BLaER1 treated with 17β-estradiol and CSF1 and Interleukin-3, amounts not matched to agents 10 nM and 100 nM (cell line): ENCODE measurements around the gene TBC1D16.
A peak's percentile ranks its signal among the peaks of the same experiment; 100 is the strongest.

Source experiments
- H3K27ac ChIP-seq, 11 experiments: shearing (Covaris generic); formaldehyde crosslinking; 2 replicates each; pipeline ENCODE4 v1.8.1; 2022
- H3K27me3 ChIP-seq, 11 experiments: shearing (Covaris generic); formaldehyde crosslinking; 2 replicates each; pipeline ENCODE4 v1.8.1; 2022
- H3K36me3 ChIP-seq, 11 experiments: shearing (Covaris generic); formaldehyde crosslinking; 2 replicates each; pipeline ENCODE4 v1.8.1; 2022
- H3K4me1 ChIP-seq, 10 experiments: shearing (Covaris generic); formaldehyde crosslinking; 2 replicates each; pipeline ENCODE4 v1.8.1; 2022
- H3K4me2 ChIP-seq, 11 experiments: shearing (Covaris generic); formaldehyde crosslinking; 2 replicates each; pipeline ENCODE4 v1.8.1; 2022
- H3K4me3 ChIP-seq, 10 experiments: shearing (Covaris generic); formaldehyde crosslinking; 2 replicates each; pipeline ENCODE4 v1.8.1; 2022
- H3K9ac ChIP-seq, 11 experiments: shearing (Covaris generic); formaldehyde crosslinking; 2 replicates each; pipeline ENCODE4 v1.8.1; 2022
- H3K9me3 ChIP-seq, 11 experiments: shearing (Covaris generic); formaldehyde crosslinking; replicated peaks in 1 of 11; 2 replicates each; pipeline ENCODE4 v1.8.1; 2022
- H4K20me1 ChIP-seq, 11 experiments: shearing (Covaris generic); formaldehyde crosslinking; 2 replicates each; pipeline ENCODE4 v1.8.1; 2022
- Cebpa-rat ChIP-seq, 11 experiments: shearing (Covaris generic); IDR thresholded peaks; 2 replicates each; pipeline ENCODE4 v1.8.1; 2022

Gene TBC1D16

DNA sequence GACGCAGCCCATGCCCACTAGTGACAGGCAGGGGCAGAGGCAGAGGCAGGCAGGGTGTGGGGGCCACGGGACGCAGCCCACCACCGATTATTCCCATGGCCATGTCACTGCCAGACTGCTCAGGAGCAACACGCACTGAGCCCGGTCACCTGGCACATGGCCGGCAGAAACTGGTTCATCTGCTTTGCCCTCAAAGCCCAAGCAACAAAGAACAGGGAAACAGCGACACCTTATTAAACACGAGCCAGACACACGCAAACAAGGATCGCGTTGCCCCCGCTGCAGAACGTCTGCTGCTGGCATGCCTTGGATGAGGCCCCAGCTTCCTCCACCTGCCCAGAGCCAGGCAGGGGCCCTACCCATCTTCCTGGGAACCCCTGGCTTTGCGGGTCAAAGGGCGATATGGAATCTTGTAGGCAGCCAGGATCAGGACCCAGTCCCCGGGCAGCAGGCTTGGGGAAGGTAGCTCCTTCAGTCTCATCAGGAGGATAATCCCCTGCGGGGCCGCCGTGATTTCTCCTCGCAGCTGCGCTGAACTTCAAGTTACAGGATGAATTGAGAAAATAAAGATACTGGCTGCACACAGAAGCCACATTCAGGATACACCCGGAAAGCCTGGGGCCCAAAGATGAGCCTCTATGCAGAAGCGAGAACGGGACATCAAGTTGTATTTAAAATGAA, 4.8 kb downstream of the TBC1D16 start:
- Histone ChIP-seq H3K9me3 (no peaks in the 10 kb centered on the region), H3K4me1 (peaks cover 31 to 88% (median 59%) of the 10 kb centered on the region in 10 experiments), H3K27me3 (peaks cover 7 to 33% (median 26%) of the 10 kb centered on the region in 11 experiments; a peak in 20 of 22 replicates), H3K4me2 (peak overlapping the region in 10 of 11 experiments; percentile 74 to 88 (median 84); a peak in 16 of 22 replicates), H4K20me1 (peaks cover 12 to 72% (median 22%) of the 10 kb centered on the region in 11 experiments; a peak in 15 of 22 replicates), H3K36me3 (no peaks in the 10 kb centered on the region; a peak in 1 of 22 replicates), H3K27ac (peak overlapping the region in 9 of 11 experiments; percentile 11 to 85 (median 77); a peak in 15 of 22 replicates), H3K4me3 (no peak overlapping the region), H3K9ac (peak overlapping the region in 3 of 11 experiments; percentile 29 to 68 (median 63); a peak in 1 of 22 replicates)
- no peak for TF ChIP-seq Cebpa-rat (IDR thresholded peaks at IDR 0.05)

DNA sequence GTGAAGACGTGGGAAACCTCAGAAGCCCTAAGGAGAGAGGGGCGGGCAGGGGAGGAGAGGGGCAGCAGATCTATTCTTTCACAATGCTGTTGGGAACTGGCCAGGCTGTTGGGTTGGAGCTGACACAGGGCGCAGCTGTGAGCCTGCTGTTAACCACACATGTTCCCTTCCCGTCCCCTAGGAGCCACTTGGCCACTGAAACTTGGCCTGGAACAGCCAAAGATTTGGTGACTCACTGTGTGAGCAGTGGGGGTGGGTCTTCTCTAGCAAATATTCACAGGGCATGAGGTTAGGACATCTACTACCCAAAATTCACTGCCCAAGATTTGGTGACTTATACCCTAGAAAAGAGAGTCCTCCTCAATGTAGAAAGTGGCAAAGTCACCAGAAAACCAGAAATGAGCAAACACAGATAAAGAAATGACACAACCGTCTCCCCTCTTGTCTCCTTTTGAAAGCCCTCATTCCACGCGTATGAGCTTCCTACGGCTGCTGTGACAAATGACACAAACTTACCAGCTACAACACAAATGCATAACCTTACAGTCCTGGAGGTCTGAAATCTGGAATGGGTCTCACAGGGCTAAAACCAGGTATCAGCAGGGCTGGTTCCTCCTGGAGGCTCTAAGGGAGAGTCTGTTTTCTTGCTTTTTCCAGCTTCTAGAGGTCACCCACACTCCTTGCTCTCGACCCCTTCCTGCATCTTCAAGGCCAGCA, 6.3 kb downstream of the TBC1D16 start:
- Histone ChIP-seq H3K4me1 (peaks cover 25 to 79% (median 52%) of the 10 kb centered on the region in 10 experiments), H3K4me2 (peak overlapping the region; percentile 74 to 88 (median 83)), H3K27ac (peak overlapping the region in 9 of 11 experiments; percentile 11 to 85 (median 77); a peak in 18 of 22 replicates), H3K9ac (peak overlapping the region in 8 of 11 experiments; percentile 43 to 70 (median 58); a peak in 17 of 22 replicates), H3K36me3 (no peaks in the 10 kb centered on the region; a peak in 1 of 22 replicates), H4K20me1 (peaks cover 8 to 63% (median 26%) of the 10 kb centered on the region in 11 experiments; a peak in 14 of 22 replicates), H3K4me3 (peak overlapping the region in 2 of 10 experiments; percentile 9 to 10; a peak in 1 of 20 replicates), H3K9me3 (no peaks in the 10 kb centered on the region), H3K27me3 (peaks cover 7 to 20% (median 14%) of the 10 kb centered on the region in 11 experiments; a peak in 20 of 22 replicates)
- TF ChIP-seq Cebpa-rat (IDR thresholded peaks at IDR 0.05) = peak in 6 of 11 experiments; percentile 15 to 81 (median 60); a peak in 9 of 22 replicates

DNA sequence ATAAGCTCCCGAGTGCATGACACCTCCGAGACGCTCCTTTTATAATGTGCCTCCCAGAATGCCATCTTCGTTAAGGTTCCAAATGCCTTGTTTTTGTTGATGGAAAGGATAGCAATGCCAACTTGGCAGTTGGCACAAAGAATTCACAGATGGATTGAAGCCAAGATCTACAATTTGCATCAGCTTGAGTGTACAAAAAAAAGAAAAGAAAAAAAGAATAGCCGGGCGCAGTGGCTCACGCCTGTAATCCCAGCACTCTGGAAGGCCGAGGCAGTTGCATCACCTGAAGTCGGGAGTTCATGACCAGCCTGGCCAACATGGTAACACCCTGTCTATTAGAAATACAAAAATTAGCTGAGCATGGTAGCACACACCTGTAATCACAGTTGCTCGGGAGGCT, 7.6 kb downstream of the TBC1D16 start:
- H3K4me2 ChIP-seq = peak overlapping the region; percentile 6 to 88 (median 83); a peak in 20 of 22 replicates
- H3K27me3 ChIP-seq = peaks cover 0 to 6% (median 0%) of the 10 kb centered on the region in 11 experiments; a peak in 5 of 22 replicates
- H3K4me3 ChIP-seq = no peak overlapping the region
- H3K9ac ChIP-seq = peak overlapping the region in 2 of 11 experiments; percentile 64 to 67; a peak in 2 of 22 replicates
- no peak for TF ChIP-seq Cebpa-rat (IDR thresholded peaks at IDR 0.05)
- H4K20me1 ChIP-seq = peaks cover 7 to 56% (median 26%) of the 10 kb centered on the region in 11 experiments; a peak in 14 of 22 replicates
- peak overlapping the region in 8 of 11 experiments; percentile 69 to 85 (median 78); a peak in 14 of 22 replicates for H3K27ac ChIP-seq
- no peaks in the 10 kb centered on the region for H3K9me3 ChIP-seq
- H3K4me1 ChIP-seq = peaks cover 21 to 65% (median 48%) of the 10 kb centered on the region in 10 experiments
- no peaks in the 10 kb centered on the region; a peak in 1 of 22 replicates for H3K36me3 ChIP-seq

DNA sequence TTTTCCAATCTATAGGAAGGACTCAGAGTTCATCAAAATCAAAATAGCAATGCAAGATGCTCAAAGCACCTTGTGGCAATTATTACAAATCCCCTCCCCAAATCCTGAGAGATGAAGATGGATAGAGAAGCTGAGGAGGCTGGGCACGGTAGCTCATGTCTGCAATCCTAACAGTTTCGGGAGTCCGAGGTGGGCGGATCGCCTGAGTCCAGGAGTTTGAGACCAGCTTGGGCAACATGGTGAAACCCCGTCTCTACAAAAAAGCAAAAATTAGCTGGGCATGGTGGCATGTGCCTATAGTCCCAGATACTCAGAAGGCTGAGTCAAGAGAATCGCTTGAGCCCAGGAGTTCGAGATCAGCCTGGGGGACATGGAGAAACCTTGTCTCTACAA, 8.6 kb downstream of the TBC1D16 start:
- peaks cover 21 to 58% (median 46%) of the 10 kb centered on the region in 10 experiments for H3K4me1 ChIP-seq
- H3K4me2 ChIP-seq = peak overlapping the region in 1 of 11 experiments; percentile 87; a peak in 4 of 22 replicates
- peaks cover 4 to 48% (median 21%) of the 10 kb centered on the region in 11 experiments; a peak in 14 of 22 replicates for H4K20me1 ChIP-seq
- H3K9me3 ChIP-seq = no peaks in the 10 kb centered on the region
- no peak overlapping the region for H3K4me3 ChIP-seq
- H3K9ac ChIP-seq = no peak overlapping the region
- peak overlapping the region in 4 of 11 experiments; percentile 3 to 46 (median 22); a peak in 4 of 22 replicates for H3K27ac ChIP-seq
- H3K27me3 ChIP-seq = no peaks in the 10 kb centered on the region; a peak in 1 of 22 replicates
- no peak for TF ChIP-seq Cebpa-rat (IDR thresholded peaks at IDR 0.05)
- no peaks in the 10 kb centered on the region; a peak in 1 of 22 replicates for H3K36me3 ChIP-seq

DNA sequence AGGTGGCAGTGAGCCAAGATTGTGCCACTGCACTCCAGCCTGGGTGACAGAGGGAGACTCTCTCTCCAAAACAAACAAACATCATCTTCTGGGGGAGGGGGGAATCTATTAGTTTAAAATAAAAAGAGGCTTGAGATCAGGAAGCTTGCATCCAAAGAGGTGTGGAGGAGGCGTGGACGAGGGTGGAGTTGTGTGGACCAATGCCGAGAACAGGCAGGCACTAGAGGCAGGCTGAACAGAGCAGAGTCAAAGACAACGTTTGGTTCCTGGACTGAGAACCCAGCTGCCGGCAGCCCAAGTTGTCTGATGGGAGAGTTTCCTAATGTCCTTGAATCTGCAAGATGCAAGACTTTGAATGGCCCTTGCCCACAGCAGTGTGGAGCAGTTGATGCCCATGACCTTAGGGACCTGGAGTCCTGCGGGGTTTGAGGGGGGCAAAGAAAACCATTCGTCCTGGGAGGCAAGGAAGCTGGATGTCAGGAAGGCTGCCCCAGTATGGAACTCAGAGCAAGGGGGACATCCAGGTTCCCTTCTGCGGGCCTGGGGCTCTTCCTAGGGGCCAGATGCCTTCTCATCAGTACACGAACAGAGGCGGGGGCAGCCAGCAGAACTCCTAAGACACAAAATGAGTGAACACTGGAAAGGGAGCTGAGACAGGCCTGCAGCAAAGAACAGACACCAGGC, 9.2 kb downstream of the TBC1D16 start:
- peak overlapping the region in 3 of 11 experiments; percentile 4 to 16 (median 14); a peak in 3 of 22 replicates for H3K4me2 ChIP-seq
- no peaks in the 10 kb centered on the region for H3K9me3 ChIP-seq
- no peak for TF ChIP-seq Cebpa-rat (IDR thresholded peaks at IDR 0.05)
- H3K27me3 ChIP-seq = no peaks in the 10 kb centered on the region
- peaks cover 4 to 43% (median 25%) of the 10 kb centered on the region in 11 experiments; a peak in 14 of 22 replicates for H4K20me1 ChIP-seq
- peak overlapping the region in 4 of 11 experiments; percentile 3 to 46 (median 22); a peak in 3 of 22 replicates for H3K27ac ChIP-seq
- no peak overlapping the region for H3K9ac ChIP-seq
- H3K4me3 ChIP-seq = no peak overlapping the region
- H3K4me1 ChIP-seq = peaks cover 21 to 53% (median 41%) of the 10 kb centered on the region in 10 experiments
- H3K36me3 ChIP-seq = no peaks in the 10 kb centered on the region; a peak in 1 of 22 replicates

DNA sequence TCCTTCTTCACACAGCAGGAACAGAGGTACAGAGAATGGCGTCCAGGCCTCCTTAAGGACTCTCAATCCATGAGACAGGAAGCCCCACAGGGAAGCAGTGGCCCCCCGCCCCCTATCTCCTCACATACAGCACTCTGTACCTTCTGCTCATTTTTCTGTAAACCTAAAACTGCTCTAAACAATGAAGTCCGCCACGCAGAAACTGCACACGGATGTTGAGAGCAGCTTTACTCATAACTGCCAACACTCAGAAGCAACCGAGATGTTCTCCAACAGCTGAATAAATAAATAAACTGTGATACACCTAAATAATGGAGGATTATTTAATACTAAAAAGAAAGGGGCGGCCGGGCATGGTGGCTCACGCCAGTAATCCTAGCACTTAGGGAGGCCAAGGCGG, 9.9 kb downstream of the TBC1D16 start:
- Histone ChIP-seq H3K27me3 (no peaks in the 10 kb centered on the region), H3K4me2 (no peak overlapping the region), H3K4me1 (peaks cover 21 to 46% (median 34%) of the 10 kb centered on the region in 10 experiments), H3K27ac (no peak overlapping the region), H3K9ac (no peak overlapping the region), H3K36me3 (no peaks in the 10 kb centered on the region; a peak in 1 of 22 replicates), H3K4me3 (no peak overlapping the region), H4K20me1 (peaks cover 4 to 43% (median 26%) of the 10 kb centered on the region in 11 experiments; a peak in 14 of 22 replicates), H3K9me3 (no peaks in the 10 kb centered on the region)
- no peak for TF ChIP-seq Cebpa-rat (IDR thresholded peaks at IDR 0.05)

DNA sequence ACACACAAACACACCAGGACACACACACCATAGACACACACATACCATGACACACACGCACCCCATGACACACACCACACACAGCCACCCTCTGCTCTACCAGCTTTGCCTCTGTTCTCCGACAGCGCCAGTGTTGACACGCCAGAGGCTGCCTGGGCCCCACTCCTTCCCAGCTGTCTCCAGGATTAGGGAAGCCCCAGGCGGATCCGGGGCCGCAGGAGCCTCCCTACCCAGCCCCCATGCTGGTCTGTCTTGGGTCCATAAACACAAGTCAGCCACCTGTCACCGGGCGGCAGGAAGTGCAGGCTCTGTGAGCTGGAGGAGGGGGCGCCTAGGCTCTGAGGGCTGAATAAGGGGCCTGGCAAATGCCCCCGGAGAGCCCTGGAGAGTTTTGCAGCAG, 10.5 kb downstream of the TBC1D16 start:
- Histone ChIP-seq H3K27ac (peak overlapping the region in 2 of 11 experiments; percentile 32 to 49; a peak in 2 of 22 replicates), H3K9me3 (no peaks in the 10 kb centered on the region), H3K36me3 (no peaks in the 10 kb centered on the region; a peak in 1 of 22 replicates), H3K4me3 (no peak overlapping the region), H4K20me1 (peaks cover 4 to 48% (median 26%) of the 10 kb centered on the region in 11 experiments; a peak in 14 of 22 replicates), H3K4me1 (peaks cover 21 to 39% (median 27%) of the 10 kb centered on the region in 10 experiments), H3K27me3 (no peaks in the 10 kb centered on the region), H3K9ac (no peak overlapping the region), H3K4me2 (no peak overlapping the region; a peak in 1 of 22 replicates)
- no peak for TF ChIP-seq Cebpa-rat (IDR thresholded peaks at IDR 0.05)
